Measurements from ENCODE around the gene PLA2G4C. TPM values are rescaled to one million over a fixed set of nuclear protein-coding genes. Genes with fewer than 3 reads are reported as not detected.
A peak's percentile ranks its signal among the peaks of the same experiment; 100 is the strongest.

The PLA2G4C gene
- total RNA-seq: 14.7 TPM
- long read RNA-seq, partial matches to known transcripts: 0 of 8 reads
- long read RNA-seq, other reads (novel, unspliced or antisense): 4 of 8 reads

DNA sequence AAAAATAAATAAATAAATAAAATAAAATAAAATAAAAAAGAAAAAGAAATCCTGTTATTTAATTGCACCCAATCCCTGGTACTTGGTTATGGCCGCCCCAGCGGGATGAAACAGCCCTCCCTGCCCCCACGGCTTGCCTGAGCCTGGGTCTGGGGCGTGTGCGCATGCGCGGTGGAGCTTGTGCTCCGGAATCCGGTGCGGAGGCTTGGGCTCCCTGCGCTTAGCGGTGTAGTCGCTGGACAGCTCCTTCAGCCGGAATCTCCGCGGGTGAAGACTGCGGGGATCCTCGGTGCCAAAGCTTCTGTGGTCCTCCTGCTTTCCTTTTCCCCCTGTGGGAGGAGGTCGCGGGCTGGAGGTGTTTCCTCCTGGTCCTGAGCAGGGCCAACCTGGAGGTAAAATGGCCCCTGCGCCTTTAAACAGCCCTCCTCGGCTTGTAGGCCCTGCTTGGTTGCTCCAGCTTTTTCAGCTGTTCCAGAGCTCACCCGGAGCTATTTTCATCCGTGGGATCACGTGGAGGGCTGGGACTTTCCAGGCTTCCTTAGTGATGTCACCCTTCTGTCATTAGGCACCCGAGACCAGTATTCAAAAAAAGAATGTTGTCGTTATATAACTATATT, at the start of gene PLA2G4C:
TSS of gene PLA2G4C (minus strand) at position 468 of the 617 bp plus-strand sequence. CDS start 4,288 bp downstream, outside the sequence.
- Histone ChIP-seq H3K27ac (peak within 1 kb of the TSS; percentile 89), H3K27me3 (no peaks in the 10 kb centered on the region), H3K4me3 (peak within 1 kb of the TSS; percentile 56), H3K36me3 (no peaks in the 10 kb centered on the region), H3K9me3 (no peaks in the 10 kb centered on the region), H3K4me1 (peaks cover 5% of the 10 kb centered on the region)
- DNase-seq: peak; percentile 94
- intact Hi-C loops (cut with DNase I): no loop called here
- TF ChIP-seq, protein P1, sequence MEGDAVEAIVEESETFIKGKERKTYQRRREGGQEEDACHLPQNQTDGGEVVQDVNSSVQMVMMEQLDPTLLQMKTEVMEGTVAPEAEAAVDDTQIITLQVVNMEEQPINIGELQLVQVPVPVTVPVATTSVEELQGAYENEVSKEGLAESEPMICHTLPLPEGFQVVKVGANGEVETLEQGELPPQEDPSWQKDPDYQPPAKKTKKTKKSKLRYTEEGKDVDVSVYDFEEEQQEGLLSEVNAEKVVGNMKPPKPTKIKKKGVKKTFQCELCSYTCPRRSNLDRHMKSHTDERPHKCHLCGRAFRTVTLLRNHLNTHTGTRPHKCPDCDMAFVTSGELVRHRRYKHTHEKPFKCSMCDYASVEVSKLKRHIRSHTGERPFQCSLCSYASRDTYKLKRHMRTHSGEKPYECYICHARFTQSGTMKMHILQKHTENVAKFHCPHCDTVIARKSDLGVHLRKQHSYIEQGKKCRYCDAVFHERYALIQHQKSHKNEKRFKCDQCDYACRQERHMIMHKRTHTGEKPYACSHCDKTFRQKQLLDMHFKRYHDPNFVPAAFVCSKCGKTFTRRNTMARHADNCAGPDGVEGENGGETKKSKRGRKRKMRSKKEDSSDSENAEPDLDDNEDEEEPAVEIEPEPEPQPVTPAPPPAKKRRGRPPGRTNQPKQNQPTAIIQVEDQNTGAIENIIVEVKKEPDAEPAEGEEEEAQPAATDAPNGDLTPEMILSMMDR (IDR thresholded peaks at IDR 0.05): no peak
- ATAC-seq: peak; percentile 87

DNA sequence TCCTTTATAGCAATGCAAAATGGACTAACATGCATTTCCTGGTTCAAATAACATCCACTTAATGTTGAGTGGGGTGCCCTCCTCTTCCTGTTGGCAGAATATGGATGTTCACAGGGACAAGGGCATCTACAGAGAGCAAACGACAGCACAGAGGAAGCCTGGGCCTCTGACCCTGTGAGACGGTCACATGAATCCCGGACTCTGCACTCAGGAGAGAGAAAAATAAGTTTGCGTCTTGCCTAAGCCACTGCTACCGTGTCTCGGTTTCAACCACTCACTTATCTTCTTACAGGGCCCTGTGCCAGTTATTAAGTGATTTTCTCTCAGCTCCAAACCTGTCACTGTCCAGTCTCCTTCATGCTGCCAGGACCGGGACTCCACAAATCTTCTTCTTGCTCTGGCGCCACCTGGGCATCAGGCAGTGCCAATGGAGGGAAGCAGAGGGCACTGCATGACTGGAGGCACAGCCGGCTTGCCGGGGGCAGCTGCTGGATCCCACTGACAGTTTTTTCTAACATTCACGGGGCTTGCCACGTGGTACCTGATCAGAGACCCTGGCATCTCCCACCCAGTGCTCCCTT, 47.7 kb upstream of the PLA2G4C start:
- Histone ChIP-seq H3K9me3 (no peaks in the 10 kb centered on the region), H3K36me3 (peaks cover 6% of the 10 kb centered on the region), H3K4me3 (no peak overlapping the region), H3K27me3 (no peaks in the 10 kb centered on the region), H3K4me1 (no peaks in the 10 kb centered on the region), H3K27ac (no peak overlapping the region)
- ATAC-seq (no peak), DNase-seq (no peak)
- TF ChIP-seq, protein P1 (IDR thresholded peaks at IDR 0.05): no peak
- intact Hi-C loops (cut with DNase I): loop anchor here (10.0 kb wide), 1 partner anchor 63 kb away; no protein-coding TSS in a partner anchor

DNA sequence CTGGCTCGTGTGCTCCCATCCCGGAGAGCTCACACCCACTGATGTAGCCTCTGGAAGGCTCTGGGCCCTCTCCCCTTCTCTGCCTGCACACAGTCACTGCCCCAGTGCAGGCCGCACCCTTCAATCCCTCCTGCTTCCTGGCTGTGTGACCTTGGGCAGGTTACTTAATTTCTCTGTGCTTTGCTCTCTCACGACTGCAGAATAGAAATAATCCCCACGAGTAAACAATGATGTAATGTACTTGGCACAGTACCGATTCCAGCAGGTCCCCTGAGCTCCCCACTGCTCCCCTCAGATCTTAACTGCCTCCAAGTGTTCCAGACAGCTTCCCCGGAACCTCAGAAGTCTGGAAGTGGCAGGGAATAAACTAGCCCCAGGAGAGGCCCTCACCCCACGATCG, 43.4 kb upstream of the PLA2G4C start:
- Histone ChIP-seq H3K27me3 (no peaks in the 10 kb centered on the region), H3K27ac (no peak overlapping the region), H3K9me3 (no peaks in the 10 kb centered on the region), H3K4me3 (no peak overlapping the region), H3K4me1 (no peaks in the 10 kb centered on the region), H3K36me3 (peaks cover 15% of the 10 kb centered on the region)
- TF ChIP-seq, protein P1 (IDR thresholded peaks at IDR 0.05): no peak
- intact Hi-C loops (cut with DNase I): loop anchor here (10.0 kb wide), 1 partner anchor 59 kb away; no protein-coding TSS in a partner anchor
- DNase-seq (no peak), ATAC-seq (no peak)

DNA sequence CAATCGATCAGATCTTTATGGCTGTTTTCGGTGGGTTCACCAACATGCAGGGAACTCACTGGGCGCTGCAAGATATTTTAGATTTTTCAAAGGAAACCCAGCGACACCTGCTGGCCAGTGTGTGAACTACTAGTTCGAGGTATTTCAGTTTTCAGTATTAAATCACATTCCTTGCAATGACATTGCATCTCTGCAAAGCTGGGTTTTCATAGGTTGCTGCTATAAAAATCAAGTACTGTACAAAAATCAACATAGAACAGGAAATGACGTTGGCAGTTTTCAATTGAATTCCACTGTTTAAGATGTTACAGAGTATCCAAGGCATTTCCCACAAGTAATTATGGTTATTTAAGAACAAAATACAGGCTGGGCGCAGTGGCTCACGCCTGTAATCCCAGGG, 41.9 kb upstream of the PLA2G4C start:
- Histone ChIP-seq H3K27me3 (no peaks in the 10 kb centered on the region), H3K36me3 (peaks cover 16% of the 10 kb centered on the region), H3K9me3 (no peaks in the 10 kb centered on the region), H3K4me1 (no peaks in the 10 kb centered on the region), H3K4me3 (no peak overlapping the region), H3K27ac (no peak overlapping the region)
- ATAC-seq (peak; percentile 72), DNase-seq (no peak)
- intact Hi-C loops (cut with DNase I): loop anchor here (10.0 kb wide), 1 partner anchor 58 kb away; no protein-coding TSS in a partner anchor
- TF ChIP-seq, protein P1 (IDR thresholded peaks at IDR 0.05): peak; percentile 85

- Histone ChIP-seq H3K27me3 (no peaks in the 10 kb centered on the region), H3K4me1 (no peaks in the 10 kb centered on the region), H3K27ac (no peak overlapping the region), H3K4me3 (no peak overlapping the region), H3K9me3 (no peaks in the 10 kb centered on the region), H3K36me3 (peaks cover 16% of the 10 kb centered on the region)
- intact Hi-C loops (cut with DNase I): no loop called here
- TF ChIP-seq, protein P1 (IDR thresholded peaks at IDR 0.05): no peak
- no peak for ATAC-seq
- DNase-seq: no peak
Observed at GRCh38 chr19:48149430-48149829, 38.8 kb upstream of the PLA2G4C start.
